Measurements from ENCODE around the gene RBM26.

Gene RBM26

DNA sequence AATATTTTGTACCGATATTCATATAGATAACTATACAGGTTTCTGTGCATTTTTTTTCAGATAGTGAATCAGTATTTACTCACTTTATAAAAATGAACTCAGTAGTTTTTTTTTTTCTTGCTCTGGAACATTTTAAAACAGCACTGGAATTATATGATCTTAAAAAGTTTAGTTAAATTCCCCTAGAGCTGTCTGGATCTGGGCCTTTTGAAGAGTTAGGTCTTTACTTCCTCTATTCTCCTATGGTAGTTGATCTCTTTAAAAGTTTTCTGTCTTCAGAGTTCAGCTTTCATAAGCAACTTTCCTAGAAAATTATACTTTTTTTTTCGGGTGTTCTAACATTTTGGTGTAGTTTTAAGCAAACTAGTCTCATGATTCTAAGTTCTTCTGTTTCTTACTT lies 21.8 kb upstream of the RBM26 start:
- no peak for DNase-seq
- in situ Hi-C loops (cut with MboI; ENCODE audit: low pct_unique_long_range_greater_than_20kb, low sequenced_read_pairs): no loop called here

DNA sequence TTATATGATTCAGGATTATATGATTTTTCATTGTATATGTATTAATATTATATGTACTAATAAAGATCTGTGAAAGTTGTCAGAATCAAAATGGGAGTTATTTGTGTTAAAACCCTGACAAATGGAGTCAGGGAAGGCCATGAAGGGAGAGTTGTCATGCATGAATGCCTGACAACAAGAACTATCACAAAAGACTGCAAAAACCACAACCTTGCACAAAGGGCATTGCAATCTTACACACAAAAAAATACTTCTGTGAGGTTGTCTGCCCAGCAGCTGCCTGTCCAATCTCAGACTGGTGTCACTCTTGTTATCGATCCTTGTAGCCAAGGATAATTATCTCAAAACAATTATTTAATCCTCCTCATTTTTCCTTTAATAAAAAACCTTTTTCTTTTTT lies 21.2 kb upstream of the RBM26 start:
- in situ Hi-C loops (cut with MboI; ENCODE audit: low pct_unique_long_range_greater_than_20kb, low sequenced_read_pairs): no loop called here
- DNase-seq: no peak

DNA sequence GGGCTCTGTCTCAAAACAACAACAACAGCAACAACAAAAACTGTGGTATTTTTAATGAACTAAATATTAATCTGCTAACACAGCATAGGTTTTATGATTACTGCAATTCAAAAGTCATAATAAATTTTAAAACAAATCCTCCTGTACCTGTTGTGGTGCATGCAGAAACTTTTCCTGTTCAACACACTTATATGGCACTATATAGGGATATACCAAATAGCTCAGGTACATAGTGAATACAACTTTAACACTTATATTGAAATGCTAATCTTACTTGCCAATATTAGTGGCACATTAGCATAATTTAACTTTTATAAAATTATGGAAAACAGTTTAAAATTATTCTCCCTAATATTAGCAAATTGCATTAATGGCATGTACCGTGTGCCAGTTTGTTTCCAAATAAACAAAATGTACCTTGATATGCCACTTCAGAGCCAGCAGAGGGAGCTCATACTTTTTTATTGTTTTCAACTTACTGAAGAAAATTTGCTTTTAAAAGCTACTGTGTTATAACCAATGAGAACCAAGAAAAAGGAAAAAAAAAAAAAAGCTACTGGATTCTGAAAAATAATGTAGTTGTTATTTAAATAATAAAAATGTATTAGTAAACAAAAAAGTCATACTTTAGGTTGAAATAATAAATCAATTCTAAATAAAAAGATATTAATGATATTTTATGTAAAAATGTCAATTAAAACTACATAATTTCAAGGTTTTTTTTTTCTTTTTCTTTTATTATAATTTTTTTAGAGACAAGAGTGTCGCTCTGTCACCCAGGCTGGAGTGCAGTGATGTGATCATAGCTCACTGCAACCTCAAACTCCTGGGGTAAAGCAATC lies 18.0 kb upstream of the RBM26 start:
- peak; percentile 48 for DNase-seq
- in situ Hi-C loops (cut with MboI; ENCODE audit: low pct_unique_long_range_greater_than_20kb, low sequenced_read_pairs): no loop called here

DNA sequence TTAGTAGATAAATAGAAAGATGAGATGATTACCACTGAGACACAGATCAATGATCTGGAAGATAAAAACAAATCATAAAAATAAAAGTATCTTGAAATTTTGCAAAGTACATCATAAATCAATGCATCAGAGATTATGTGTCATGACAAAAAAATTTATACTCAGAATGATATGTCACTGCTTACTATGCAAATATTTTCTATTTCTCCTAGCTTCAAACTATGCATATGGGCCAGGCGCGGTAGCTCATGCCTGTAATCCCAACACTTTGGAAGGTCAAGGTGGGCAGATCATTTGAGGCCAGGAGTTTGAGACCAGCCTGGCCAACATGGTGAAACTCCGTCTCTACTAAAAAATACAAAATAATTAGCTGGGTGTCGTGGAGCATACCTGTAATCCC lies 17.3 kb upstream of the RBM26 start:
- in situ Hi-C loops (cut with MboI; ENCODE audit: low pct_unique_long_range_greater_than_20kb, low sequenced_read_pairs): no loop called here

DNA sequence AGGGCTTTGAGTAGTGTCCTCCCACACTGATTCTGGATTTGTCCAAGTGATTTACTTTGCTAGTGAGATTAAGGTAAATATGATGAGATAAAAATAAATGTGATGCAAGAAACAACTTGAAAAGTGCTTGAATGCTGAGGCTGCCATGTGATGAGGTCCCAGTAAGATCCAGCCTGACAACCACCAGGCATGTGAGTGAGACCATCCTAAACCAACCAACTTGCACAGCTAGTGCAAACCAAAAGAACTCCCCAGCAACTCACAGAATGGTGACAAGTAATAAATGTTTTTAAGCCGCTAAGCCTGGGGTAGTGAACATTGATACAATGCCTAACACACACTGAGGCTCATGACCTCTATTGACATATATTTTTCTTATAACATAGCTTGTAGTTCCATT lies 13.3 kb upstream of the RBM26 start:
- in situ Hi-C loops (cut with MboI; ENCODE audit: low pct_unique_long_range_greater_than_20kb, low sequenced_read_pairs): no loop called here

More for the DNA sequence above, 17.3 kb upstream of the RBM26 start:
- DNase-seq: no peak

DNA sequence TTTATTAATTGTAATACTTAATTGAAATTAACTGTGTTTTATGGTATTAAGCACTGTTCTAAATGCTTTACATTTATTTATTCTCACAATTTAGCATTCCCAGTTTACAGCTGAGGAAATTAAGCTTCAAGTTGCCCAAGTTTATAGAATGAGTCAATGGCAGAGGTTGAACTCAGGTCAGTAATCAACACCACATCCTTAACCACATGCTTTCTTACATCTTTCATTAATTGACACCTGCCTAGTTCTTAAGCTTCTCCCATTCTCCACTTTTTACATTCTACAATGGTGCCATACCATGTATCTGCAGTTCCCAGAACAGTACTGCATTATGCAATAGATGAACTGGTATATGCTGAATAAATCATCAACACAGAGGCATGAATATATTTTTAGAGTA lies 11.7 kb upstream of the RBM26 start:
- in situ Hi-C loops (cut with MboI; ENCODE audit: low pct_unique_long_range_greater_than_20kb, low sequenced_read_pairs): no loop called here

More for the DNA sequence above, 13.3 kb upstream of the RBM26 start:
- DNase-seq: no peak

DNA sequence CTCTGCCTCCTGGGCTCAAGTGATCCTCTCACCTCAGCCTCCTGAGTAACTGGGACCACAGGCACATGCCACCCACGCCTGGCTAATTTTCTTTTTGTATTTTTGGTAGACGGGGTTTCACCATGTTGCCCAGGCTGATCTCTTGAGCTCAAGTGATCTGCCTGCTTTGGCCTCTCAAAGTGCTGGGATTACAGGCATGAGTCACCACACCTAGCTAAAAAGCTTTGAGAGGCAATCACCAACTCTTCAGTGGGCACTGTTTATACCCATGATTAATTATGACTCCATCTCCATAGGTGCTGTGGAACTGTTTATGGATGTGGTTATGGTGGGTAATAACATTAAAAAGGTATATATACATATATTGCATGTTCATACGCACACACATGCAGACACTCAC lies 7.5 kb upstream of the RBM26 start:
- in situ Hi-C loops (cut with MboI; ENCODE audit: low pct_unique_long_range_greater_than_20kb, low sequenced_read_pairs): no loop called here
- DNase-seq: no peak

More for the DNA sequence above, 11.7 kb upstream of the RBM26 start:
- no peak for DNase-seq

DNA sequence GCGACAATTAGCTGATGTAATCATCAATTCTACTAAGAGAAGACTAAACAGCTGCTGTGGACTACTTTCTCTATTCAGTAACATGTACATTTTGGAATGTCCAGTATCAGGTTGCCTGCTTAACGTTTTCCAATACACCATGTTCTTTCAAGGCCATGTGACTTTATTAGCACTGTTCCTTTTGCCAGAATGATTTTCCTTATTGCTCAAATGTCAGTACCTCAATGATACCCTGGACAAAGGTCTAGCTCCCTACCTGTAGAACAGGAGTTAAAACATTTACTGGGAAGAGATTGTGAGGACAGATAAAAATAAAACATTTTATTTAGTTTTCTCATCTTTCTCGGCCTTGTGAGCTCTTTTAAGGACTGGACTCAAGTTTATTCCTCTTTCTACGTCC lies 3.8 kb upstream of the RBM26 start:
- DNase-seq: no peak
- in situ Hi-C loops (cut with MboI; ENCODE audit: low pct_unique_long_range_greater_than_20kb, low sequenced_read_pairs): no loop called here

DNA sequence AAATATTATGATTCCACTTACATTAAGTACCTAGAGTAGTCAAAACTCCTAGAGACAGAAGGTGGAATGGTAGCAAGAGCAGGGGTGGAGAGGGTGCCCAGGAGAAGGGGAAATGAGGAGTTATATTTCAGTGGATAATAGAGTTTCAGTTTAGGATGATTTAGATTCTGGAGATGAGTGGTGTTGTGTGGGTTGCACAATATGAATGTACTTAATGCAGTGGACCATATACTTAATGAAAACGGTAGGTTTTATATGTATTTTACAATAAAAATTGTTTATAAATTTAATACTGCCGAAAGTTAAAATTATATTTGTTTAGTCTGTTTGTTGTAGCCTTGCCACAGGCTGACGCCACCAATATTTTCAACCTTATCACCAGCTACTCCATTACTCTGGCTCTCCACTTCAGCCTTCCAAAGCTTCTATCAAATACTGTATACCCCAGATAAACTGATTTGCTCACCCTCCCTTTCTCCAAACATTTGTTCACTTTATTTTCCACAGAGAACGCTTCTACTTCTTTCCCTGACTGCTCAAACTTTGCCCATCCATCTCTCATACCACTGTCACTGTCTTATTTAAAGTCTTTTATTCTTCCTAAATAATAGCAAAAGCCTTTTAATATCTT lies 1.4 kb upstream of the RBM26 start:
- in situ Hi-C loops (cut with MboI; ENCODE audit: low pct_unique_long_range_greater_than_20kb, low sequenced_read_pairs): no loop called here
- no peak for DNase-seq

DNA sequence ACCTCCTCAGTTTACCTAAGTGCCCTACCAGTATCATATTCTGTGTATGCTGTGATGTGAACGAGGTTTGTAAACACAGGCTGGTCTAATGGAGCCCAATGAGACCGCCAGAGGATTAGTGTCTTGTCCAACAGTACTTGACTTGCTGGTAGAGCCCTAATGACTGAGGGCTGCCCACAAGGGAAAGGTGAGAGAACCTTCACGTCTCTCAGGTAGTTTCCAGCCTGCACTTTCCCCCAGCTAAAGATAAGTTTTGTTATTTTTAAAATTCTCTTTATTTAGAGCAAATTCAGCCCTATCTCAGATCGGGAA lies 498 bp upstream of the RBM26 start:
- in situ Hi-C loops (cut with MboI; ENCODE audit: low pct_unique_long_range_greater_than_20kb, low sequenced_read_pairs): no loop called here
- no peak for DNase-seq

DNA sequence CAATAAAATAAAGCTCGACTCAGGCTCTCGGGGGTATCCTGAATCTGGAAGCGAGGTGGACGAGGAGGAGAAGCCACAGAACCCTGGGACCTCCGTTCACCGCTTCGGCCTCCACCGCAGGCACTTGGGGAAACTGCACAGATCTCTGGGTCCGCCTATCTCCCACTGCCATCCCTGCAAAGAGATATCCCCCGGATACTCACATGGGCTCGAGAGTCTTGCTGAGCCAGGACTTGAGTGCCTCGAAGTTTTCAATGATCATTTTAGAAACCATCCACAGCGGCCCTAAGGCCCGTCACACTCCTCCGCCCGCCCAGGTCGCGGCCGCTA lies 589 bp downstream of the RBM26 start:
- in situ Hi-C loops (cut with MboI; ENCODE audit: low pct_unique_long_range_greater_than_20kb, low sequenced_read_pairs): no loop called here
- DNase-seq: peak; percentile 51

DNA sequence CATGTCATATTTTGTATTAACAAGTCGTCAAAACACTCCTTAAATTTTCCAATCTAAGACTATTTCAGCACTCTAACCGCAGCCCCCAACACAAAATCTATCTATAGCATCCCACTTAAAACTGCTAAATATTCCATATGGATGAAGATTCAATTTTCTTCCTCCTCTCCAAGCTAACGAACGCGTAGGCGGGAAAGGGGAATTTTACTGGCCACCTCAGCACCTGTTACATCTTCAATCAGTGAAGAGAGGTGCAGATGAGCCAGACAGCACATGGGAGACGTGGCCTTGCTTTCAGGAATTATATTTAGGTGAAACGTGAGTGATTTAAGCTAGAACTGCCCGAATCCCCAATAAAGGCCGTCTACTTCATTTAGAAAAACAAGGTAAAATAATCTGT lies 1.1 kb downstream of the RBM26 start:
- in situ Hi-C loops (cut with MboI; ENCODE audit: low pct_unique_long_range_greater_than_20kb, low sequenced_read_pairs): no loop called here
- peak; percentile 26 for DNase-seq

DNA sequence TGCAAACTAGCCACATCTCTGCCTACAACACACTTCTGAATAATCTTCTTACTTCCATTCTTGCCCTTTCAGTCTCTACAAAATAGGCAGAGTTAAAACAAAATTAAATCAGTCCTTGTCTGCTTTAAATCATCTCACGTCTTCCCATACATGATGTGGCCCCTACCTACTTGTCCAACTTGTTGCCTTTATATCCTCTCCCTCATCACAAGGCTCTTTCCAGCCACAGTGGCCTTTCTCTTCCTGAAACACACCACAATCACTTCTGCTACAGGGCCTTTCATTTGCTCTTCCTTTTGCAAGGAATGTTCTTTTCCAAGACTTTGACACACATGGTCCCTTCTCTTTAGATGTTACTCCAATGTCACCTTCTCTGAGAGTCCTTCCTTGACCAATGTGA lies 1.7 kb downstream of the RBM26 start:
- in situ Hi-C loops (cut with MboI; ENCODE audit: low pct_unique_long_range_greater_than_20kb, low sequenced_read_pairs): no loop called here
- DNase-seq: no peak

DNA sequence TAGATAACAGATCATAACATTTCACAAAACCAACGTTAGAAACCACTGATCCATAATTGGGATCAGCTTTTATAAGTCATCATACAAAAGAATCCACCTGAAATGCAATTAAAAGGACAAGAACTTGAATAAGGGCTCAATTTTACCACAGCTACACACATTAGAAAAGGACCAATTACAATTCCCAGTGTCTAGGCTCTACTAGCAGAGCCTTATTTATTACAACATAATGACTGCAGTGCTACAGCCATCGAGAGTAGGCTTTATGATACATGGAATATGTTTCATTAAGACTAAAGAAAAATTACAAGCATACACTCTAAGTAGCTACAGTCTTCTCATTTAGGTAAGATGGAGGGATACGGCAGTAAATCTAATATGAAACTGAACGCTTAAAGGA lies 2.9 kb downstream of the RBM26 start:
- DNase-seq: no peak
- in situ Hi-C loops (cut with MboI; ENCODE audit: low pct_unique_long_range_greater_than_20kb, low sequenced_read_pairs): no loop called here

DNA sequence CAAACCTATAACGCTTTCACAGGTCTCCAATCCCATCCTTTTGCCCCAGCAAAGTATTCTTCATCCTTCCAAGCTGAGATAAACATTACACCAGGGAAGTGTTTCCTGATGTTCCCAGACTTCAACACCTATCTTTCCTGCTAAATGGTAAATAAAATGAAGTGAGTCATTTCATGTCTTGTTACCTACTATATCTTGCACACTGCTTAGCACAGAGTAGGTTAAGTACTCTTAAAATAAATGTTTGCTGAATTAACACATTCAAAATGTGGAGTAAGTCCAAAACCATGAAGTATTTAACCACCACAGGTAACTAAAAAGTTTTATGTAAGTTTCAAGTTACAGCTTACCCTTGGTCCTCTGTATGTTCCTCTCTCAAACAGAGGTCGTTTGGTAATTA lies 3.4 kb downstream of the RBM26 start:
- in situ Hi-C loops (cut with MboI; ENCODE audit: low pct_unique_long_range_greater_than_20kb, low sequenced_read_pairs): no loop called here
- no peak for DNase-seq

DNA sequence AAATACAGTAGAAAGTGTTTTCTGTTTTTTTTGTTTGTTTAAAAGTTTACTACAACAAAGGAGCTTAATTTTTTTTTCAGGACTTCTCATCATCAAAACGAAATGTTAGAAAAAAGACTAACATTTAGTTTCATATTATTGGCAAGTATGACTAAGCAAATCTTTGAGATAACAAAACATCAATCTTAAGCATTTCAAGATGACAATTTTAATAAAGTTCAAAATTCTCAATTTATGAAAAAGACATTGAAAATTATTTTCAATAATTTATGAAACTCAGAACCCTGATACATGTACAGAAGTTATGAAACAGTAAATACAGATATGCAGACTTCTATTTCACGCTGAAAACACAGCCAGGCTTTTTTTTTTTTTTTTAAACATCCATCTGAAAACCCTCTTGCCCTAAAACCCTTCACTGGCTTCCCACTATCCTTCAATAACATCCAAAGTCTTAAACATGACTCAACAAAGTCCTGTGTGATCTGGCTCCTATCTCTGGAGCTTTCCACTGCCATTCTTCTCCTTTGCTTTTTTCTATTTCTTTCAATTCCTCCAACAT lies 3.9 kb downstream of the RBM26 start:
- no peak for DNase-seq
- in situ Hi-C loops (cut with MboI; ENCODE audit: low pct_unique_long_range_greater_than_20kb, low sequenced_read_pairs): no loop called here

DNA sequence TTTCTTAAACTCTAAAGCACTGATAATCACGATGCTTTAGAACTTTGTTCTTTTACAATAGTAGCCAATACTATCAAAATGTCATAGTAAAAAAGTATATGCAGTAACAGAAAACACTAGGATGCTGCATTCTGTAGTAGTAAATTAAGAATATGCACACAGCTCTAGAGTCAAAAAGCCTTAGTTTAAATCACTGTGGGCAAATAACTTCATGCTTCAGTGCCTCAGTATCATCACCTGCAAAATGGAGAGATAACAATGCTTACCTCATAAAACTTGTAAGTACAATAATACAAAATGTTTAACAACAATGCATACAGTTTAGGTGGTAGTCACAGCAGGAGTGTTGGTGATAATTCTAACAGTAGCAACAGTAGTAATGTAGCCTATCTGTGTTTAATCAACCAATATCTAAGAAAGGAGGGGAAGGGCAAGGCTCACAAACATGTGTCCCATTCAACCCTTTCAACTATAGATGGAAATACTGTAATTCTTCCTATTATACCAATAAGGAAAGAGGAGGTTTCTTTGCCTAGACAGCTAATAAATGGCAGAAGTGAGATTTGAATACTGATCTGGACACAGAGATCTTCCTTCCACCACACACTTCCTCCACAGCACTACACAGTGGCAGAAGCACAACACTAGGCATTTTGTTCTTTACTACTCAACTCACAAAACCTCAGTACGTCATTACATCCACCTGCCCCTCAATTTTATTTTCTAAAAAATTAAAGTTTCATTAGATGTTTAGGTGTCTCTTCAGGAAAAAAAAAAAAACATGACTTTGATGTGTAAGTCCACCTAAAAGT lies 4.6 kb downstream of the RBM26 start:
- peak; percentile 32 for DNase-seq
- in situ Hi-C loops (cut with MboI; ENCODE audit: low pct_unique_long_range_greater_than_20kb, low sequenced_read_pairs): no loop called here

DNA sequence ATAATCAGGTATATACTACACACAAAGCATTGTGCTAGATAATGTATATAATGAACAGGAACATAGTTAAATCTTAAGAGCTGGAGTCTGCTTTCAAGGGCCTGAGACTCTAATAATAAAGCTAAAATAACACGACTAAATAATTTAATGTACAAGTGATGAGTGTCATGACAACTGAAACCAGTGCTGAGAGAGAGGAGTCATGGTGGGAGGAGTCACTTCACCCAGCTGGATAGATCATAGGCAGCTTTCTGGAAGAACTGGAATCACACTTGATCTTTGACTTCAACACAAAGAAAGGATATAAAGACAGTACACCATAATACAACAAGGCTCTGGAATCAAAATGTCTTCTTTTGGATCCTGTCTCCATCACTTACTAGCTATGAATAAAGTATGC lies 7.1 kb downstream of the RBM26 start:
- in situ Hi-C loops (cut with MboI; ENCODE audit: low pct_unique_long_range_greater_than_20kb, low sequenced_read_pairs): no loop called here
- DNase-seq: no peak

DNA sequence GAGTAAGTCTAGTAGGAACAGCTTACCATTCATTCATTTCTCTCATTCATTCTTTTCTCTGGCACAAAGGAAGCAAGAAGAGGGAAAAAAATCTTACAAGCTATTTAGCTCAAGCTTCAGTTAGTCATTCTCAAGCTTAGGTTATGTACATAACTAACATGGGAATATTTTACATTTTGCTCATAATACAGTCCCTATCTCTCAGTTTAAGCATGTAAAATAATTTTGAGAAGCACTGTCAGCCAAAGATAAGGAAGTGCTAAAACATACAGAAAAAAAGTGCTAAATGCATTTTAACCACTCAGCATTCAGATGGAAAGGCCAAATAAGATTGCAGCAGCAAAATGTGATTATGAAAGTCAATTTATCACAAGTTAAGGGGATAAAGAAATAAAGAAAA lies 7.9 kb downstream of the RBM26 start:
- DNase-seq: no peak
- in situ Hi-C loops (cut with MboI; ENCODE audit: low pct_unique_long_range_greater_than_20kb, low sequenced_read_pairs): no loop called here

DNA sequence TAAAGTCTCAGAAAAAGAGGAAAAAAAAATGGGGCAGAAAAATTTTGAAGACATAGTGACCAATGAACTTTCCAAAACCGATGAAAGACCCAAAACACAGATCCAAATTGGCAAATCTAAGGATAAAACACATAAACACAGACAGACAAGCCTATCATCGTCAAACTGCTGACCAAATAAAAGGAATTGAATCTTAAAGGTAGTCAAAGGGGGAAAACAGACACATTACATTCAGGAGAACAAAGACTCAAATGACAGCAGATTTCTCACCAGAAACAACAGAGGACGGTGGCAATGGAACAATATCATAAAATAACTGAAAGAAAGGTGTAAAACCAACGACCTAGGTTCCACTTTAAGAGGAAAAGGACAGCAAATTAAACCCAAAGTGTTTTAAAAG lies 10.2 kb downstream of the RBM26 start:
- in situ Hi-C loops (cut with MboI; ENCODE audit: low pct_unique_long_range_greater_than_20kb, low sequenced_read_pairs): no loop called here
- no peak for DNase-seq

Measured in KBM-7 (cell line).